ENCODE measurements around the gene RANBP2. TPM values are rescaled to one million over a fixed set of nuclear protein-coding genes. Genes with fewer than 3 reads are reported as not detected.

Gene RANBP2
- total RNA-seq, 2 donors from 2014 or later, result 137 to 140 TPM

- DNase-seq (no peak), ATAC-seq (no peak)
- no peaks in the 10 kb centered on the region for H3K9me3 ChIP-seq (ENCODE audit: control insufficient read depth, low read length, poor library complexity, severe bottlenecking)
- Mint-ChIP-seq H3K27ac (no peak overlapping the region), H3K36me3 (ENCODE audit: low read depth) (peaks cover 12% of the 10 kb centered on the region), H3K4me3 (no peak overlapping the region), H3K27me3 (no peaks in the 10 kb centered on the region), H3K4me1 (peaks cover 10% of the 10 kb centered on the region)
These were observed 83.9 kb downstream of the RANBP2 start for GRCh38 chr2:108803045-108803736.

- Mint-ChIP-seq H3K36me3 (ENCODE audit: low read depth) (peaks cover 7% of the 10 kb centered on the region), H3K4me1 (peaks cover 5% of the 10 kb centered on the region), H3K27ac (no peak overlapping the region), H3K4me3 (no peak overlapping the region), H3K27me3 (no peaks in the 10 kb centered on the region)
- DNase-seq (no peak), ATAC-seq (no peak)
- H3K9me3 ChIP-seq (ENCODE audit: control insufficient read depth, low read length, poor library complexity, severe bottlenecking), result no peaks in the 10 kb centered on the region
These were observed 85.8 kb downstream of the RANBP2 start for GRCh38 chr2:108805032-108805431.

- H3K27me3 Mint-ChIP-seq, result no peaks in the 10 kb centered on the region
- no peak for ATAC-seq
- DNase-seq, result no peak
- H3K27ac Mint-ChIP-seq, result no peak overlapping the region
- H3K9me3 ChIP-seq (ENCODE audit: control insufficient read depth, low read length, poor library complexity, severe bottlenecking), result no peaks in the 10 kb centered on the region
- H3K4me3 Mint-ChIP-seq, result no peak overlapping the region
- peaks cover 5% of the 10 kb centered on the region for H3K4me1 Mint-ChIP-seq
- H3K36me3 Mint-ChIP-seq (ENCODE audit: low read depth), result peaks cover 7% of the 10 kb centered on the region
These were observed 86.5 kb downstream of the RANBP2 start for GRCh38 chr2:108805782-108806181.

GRCh38 chr2:108806371-108807113, 87.3 kb downstream of the RANBP2 start:
- no peaks in the 10 kb centered on the region for H3K27me3 Mint-ChIP-seq
- no peaks in the 10 kb centered on the region for H3K9me3 ChIP-seq (ENCODE audit: control insufficient read depth, low read length, poor library complexity, severe bottlenecking)
- no peak overlapping the region for H3K27ac Mint-ChIP-seq
- DNase-seq, result no peak
- no peak overlapping the region for H3K4me3 Mint-ChIP-seq
- H3K36me3 Mint-ChIP-seq (ENCODE audit: low read depth), result peaks cover 7% of the 10 kb centered on the region
- peaks cover 5% of the 10 kb centered on the region for H3K4me1 Mint-ChIP-seq
- no peak for ATAC-seq

GRCh38 chr2:108809936-108810335, 90.7 kb downstream of the RANBP2 start:
- H3K4me1 Mint-ChIP-seq, result peaks cover 5% of the 10 kb centered on the region
- no peak overlapping the region for H3K27ac Mint-ChIP-seq
- H3K9me3 ChIP-seq (ENCODE audit: control insufficient read depth, low read length, poor library complexity, severe bottlenecking), result no peaks in the 10 kb centered on the region
- no peak for ATAC-seq
- H3K4me3 Mint-ChIP-seq, result no peak overlapping the region
- H3K27me3 Mint-ChIP-seq, result no peaks in the 10 kb centered on the region
- H3K36me3 Mint-ChIP-seq (ENCODE audit: low read depth), result peaks cover 8% of the 10 kb centered on the region
- no peak for DNase-seq

GRCh38 chr2:108810993-108811957, 92.0 kb downstream of the RANBP2 start:
- peaks cover 2% of the 10 kb centered on the region for H3K4me1 Mint-ChIP-seq
- peaks cover 5% of the 10 kb centered on the region for H3K36me3 Mint-ChIP-seq (ENCODE audit: low read depth)
- ATAC-seq (no peak), DNase-seq (no peak)
- H3K9me3 ChIP-seq (ENCODE audit: control insufficient read depth, low read length, poor library complexity, severe bottlenecking), result no peaks in the 10 kb centered on the region
- no peak overlapping the region for H3K4me3 Mint-ChIP-seq
- no peak overlapping the region for H3K27ac Mint-ChIP-seq
- no peaks in the 10 kb centered on the region for H3K27me3 Mint-ChIP-seq

- no peak overlapping the region for H3K4me3 Mint-ChIP-seq
- DNase-seq, result no peak
- H3K9me3 ChIP-seq (ENCODE audit: control insufficient read depth, low read length, poor library complexity, severe bottlenecking), result no peaks in the 10 kb centered on the region
- peaks cover 3% of the 10 kb centered on the region for H3K36me3 Mint-ChIP-seq (ENCODE audit: low read depth)
- ATAC-seq, result no peak
- no peak overlapping the region for H3K27ac Mint-ChIP-seq
- no peaks in the 10 kb centered on the region for H3K27me3 Mint-ChIP-seq
- no peaks in the 10 kb centered on the region for H3K4me1 Mint-ChIP-seq
These were observed 94.5 kb downstream of the RANBP2 start for GRCh38 chr2:108813732-108814131.

GRCh38 chr2:108820482-108820881, 101.2 kb downstream of the RANBP2 start:
- H3K36me3 Mint-ChIP-seq (ENCODE audit: low read depth), result peaks cover 3% of the 10 kb centered on the region
- H3K9me3 ChIP-seq (ENCODE audit: control insufficient read depth, low read length, poor library complexity, severe bottlenecking), result peaks cover 5% of the 10 kb centered on the region
- ATAC-seq, result no peak
- no peak for DNase-seq
- H3K4me1 Mint-ChIP-seq, result no peaks in the 10 kb centered on the region
- H3K4me3 Mint-ChIP-seq, result no peak overlapping the region
- H3K27me3 Mint-ChIP-seq, result no peaks in the 10 kb centered on the region
- no peak overlapping the region for H3K27ac Mint-ChIP-seq

- H3K27me3 Mint-ChIP-seq, result no peaks in the 10 kb centered on the region
- no peaks in the 10 kb centered on the region for H3K4me1 Mint-ChIP-seq
- ATAC-seq (no peak), DNase-seq (no peak)
- H3K4me3 Mint-ChIP-seq, result no peak overlapping the region
- peaks cover 5% of the 10 kb centered on the region for H3K9me3 ChIP-seq (ENCODE audit: control insufficient read depth, low read length, poor library complexity, severe bottlenecking)
- peaks cover 3% of the 10 kb centered on the region for H3K36me3 Mint-ChIP-seq (ENCODE audit: low read depth)
- no peak overlapping the region for H3K27ac Mint-ChIP-seq
These were observed 104.0 kb downstream of the RANBP2 start for GRCh38 chr2:108823286-108823685.

- Mint-ChIP-seq H3K27ac (no peak overlapping the region), H3K27me3 (no peaks in the 10 kb centered on the region), H3K36me3 (ENCODE audit: low read depth) (peaks cover 3% of the 10 kb centered on the region), H3K4me3 (no peak overlapping the region), H3K4me1 (no peaks in the 10 kb centered on the region)
- DNase-seq, result no peak
- no peak for ATAC-seq
- peaks cover 5% of the 10 kb centered on the region for H3K9me3 ChIP-seq (ENCODE audit: control insufficient read depth, low read length, poor library complexity, severe bottlenecking)
These were observed 105.2 kb downstream of the RANBP2 start for GRCh38 chr2:108824316-108825070.

GRCh38 chr2:108825254-108825653, 106.0 kb downstream of the RANBP2 start:
- no peak for DNase-seq
- H3K9me3 ChIP-seq (ENCODE audit: control insufficient read depth, low read length, poor library complexity, severe bottlenecking), result peaks cover under 1% of the 10 kb centered on the region
- no peaks in the 10 kb centered on the region for H3K27me3 Mint-ChIP-seq
- H3K36me3 Mint-ChIP-seq (ENCODE audit: low read depth), result peaks cover under 1% of the 10 kb centered on the region
- H3K4me1 Mint-ChIP-seq, result no peaks in the 10 kb centered on the region
- H3K4me3 Mint-ChIP-seq, result no peak overlapping the region
- no peak overlapping the region for H3K27ac Mint-ChIP-seq
- ATAC-seq, result no peak

- Mint-ChIP-seq H3K36me3 (ENCODE audit: low read depth) (no peaks in the 10 kb centered on the region), H3K4me1 (no peaks in the 10 kb centered on the region), H3K27ac (no peak overlapping the region), H3K4me3 (no peak overlapping the region), H3K27me3 (no peaks in the 10 kb centered on the region)
- H3K9me3 ChIP-seq (ENCODE audit: control insufficient read depth, low read length, poor library complexity, severe bottlenecking), result no peaks in the 10 kb centered on the region
- no peak for DNase-seq
- ATAC-seq, result no peak
These were observed 106.5 kb downstream of the RANBP2 start for GRCh38 chr2:108825736-108826135.
